NCI-H524 (cell line): Measurements from ENCODE around the gene THRB.

Experiments used
- DNase-seq, 2 experiments: peaks; one replicate each; lab custom pipeline; 2025; lab: John Stamatoyannopoulos, UW

THRB gene

DNA sequence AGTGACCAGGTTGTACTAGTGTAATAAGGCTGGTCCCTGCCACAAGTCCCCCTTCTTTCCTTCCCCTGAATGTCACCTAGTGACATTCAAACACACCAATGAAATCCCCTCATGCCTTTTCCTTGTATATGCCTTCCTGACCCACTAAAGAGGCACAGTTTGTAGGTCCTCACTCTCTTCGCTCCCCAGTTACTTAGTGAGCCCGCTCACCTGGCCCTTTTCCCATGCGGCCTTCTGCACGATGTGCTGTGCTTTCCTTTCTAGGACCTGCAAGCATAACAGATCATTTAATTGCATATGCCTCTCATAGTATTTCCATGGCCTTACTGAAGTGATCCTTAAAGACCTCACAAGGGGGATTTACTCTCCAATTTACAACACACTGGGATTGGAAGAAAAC is 146.3 kb downstream of the THRB start:
- no peak for DNase-seq

DNA sequence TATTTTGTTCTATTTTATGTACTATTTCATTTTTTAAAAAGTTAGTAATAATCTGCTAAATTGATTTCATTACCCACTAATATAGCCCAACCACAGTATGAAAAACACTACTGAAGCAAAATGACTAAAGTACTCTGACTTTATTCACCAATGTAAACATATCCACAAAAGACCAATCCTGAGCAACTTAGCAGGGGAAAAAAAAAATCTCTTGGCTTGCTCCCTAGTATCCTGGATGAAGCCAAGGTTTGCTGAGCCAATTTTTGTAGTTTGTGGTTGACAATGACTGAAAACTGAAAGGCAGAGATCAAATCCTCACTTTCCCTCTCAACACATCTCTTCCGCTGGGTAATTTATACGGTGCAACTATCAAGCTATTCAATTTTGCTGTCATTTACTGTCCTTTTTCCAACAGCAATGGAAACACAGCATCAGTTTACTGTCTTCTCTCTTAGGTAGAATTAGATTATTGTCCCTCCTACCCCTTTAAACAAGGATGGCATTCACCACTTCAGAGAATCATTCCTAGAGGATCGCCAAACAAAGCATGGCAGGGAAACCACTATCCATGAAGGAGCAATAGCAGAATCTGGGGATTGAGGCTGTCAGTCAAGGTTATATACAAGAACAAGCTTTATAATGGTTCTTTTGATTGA is 149.7 kb downstream of the THRB start:
- DNase-seq, result no peak

DNA sequence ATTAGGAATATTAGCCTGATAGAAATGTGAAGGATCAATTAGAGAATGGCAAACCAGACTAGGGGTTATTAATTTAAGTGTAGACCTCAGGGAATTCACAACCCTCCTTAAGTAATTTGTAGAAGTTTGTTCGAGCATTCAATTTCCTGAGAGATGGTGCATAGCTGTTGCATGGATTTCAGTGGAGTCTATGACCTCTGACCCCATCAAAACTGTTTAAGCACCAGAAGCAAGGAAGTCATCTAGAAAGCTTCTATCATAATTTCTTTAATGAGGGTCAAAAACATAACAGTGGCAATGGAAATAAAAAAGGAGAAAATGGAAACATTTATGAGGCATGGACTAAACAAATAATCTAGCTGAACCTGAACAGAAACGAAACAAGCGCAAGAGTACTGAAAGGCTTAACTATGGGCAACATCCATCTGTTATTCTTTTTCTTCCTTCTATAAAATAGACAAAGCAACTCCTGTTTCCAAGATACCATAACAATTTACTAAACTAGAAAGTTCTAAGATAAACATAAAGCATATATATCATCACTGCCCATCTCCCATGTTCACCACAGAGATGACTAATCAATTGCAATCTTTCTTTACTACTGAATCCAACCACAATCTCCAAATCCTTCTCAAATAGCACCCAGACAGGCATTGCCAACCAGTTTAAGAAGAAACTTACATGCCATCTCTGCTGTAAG is 151.4 kb downstream of the THRB start:
- no peak for DNase-seq

DNA sequence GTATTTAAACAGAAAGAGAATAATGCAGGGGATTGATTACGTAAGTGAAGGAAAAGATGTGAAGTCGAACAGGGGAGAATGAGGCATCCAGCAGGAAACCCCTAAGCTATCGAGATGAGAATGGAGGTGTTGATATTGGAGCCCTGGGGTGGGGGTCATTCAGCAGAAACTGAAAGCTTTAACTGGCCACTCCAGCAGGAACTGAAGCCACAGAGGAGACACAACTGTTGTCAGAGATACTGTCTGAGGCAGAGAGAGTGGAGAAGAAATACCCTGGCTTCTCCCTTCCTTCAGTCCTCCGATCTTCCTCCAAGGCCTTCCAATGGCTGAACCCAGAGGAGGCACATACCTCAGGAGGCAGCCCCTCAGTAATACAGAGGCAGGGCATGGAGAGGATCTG is 152.4 kb downstream of the THRB start:
- DNase-seq, result no peak

DNA sequence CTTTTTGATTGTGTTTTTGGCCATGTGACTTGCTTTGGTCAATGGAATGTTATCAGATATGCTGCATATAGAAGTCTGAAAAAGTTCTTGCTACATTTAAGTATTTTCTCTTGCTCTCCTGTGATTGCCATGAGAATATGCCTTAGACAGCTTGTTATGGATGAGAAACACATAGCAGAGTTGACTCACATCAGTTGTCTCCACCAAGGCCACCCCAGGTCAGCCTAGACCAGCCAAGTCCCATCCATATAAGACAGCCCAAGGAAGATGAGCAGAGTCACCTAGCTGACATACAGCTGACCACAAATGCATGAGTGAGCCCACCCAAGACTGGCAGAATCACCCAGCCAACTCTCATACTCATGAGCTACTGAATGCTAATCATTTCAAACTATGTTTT is 153.0 kb downstream of the THRB start:
- DNase-seq, result no peak

DNA sequence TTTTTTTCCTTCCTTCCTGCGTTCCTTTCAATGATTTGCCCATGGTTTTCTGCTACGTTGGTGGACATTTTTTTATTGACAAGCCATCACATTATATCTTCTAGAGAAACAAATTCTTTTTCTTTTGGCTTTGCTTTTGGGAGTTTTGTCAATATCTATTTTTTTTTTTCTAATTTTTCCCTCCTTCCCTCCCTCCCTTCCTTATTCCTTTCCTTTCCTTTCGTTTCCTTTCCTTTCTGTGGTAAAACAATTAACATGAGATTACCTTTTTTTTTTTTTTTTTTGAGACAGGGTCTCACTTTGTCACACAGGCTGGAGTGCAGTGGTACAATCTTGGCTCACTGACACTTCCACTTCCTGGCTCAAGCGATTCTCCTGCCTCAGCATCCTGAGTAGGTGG is 153.7 kb downstream of the THRB start:
- no peak for DNase-seq

DNA sequence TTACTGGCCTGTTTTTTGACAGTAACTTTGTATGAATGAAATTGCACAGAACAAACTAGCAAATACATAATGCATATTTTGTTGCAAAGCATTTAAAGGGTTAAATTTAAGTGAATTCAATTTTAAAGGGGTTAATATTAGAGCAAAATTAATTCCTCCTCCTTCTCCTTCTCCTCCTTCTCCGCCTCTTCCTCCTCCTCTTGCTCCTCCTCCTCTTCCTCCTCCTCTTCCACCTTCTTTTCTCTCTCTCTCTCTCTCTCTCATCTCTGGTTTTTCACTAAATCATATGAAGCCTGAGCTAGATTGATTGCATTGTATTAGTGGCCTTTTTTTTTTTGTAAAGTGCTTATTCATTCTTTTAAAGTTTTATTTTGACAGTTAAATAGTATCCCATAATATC is 154.5 kb downstream of the THRB start:
- DNase-seq, result no peak

DNA sequence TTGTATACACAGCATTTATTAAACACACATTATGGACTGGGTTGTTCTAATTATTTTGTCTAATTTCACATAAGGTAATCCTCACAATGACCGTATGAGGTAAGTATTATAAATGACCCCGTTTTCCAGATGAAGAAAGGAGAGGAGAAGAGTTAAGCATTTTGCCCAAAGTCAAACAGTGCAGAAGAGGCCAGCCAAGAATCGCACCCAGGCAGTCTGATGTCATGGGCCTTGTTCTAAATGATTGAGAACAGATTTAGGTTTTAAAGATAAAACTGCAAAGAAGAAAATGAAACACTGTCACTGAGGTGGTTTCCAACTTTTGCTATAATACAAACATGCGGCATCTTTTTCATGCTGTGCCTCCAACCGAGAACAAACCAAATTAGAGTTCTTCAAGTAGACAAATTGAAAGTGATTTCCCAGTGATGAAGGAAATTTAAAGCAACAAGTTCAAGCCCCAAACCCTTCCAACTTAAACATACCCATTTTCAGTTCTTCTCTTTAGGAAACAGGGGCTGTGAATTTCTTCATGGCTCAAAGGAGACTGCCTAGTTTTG is 155.3 kb downstream of the THRB start:
- DNase-seq, result no peak

DNA sequence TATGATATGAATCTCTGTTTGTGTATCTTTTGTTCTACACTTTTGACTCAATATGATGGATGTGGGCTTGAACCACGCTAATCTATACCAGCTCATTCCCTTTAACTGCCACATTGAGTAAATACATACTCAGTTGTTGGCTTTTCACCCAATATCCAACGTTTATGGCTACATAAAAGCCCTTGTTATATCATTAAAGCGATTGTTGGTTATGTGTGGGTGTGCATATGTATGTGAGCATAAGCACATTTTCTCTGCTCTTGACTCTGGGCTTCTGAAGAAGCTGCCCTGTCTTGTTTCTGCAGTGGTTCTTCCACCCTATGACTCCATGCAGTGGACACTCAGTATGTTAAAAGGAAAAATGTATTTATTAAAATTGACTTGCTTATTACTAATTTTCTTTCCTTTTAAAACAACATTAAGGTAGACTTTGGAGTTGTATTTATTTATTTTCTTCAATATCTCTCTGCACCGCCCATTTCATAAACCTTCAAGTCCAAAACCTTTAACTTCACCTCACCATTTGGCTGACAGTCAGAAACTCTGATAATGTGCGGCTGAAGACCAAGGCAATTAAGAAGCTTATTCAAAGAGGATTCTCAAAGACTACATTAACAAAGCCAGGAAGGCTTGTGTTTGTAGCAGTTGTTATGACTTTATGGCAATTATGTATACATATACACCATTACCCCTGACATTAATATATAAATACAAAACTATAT is 156.1 kb downstream of the THRB start:
- DNase-seq, result no peak

DNA sequence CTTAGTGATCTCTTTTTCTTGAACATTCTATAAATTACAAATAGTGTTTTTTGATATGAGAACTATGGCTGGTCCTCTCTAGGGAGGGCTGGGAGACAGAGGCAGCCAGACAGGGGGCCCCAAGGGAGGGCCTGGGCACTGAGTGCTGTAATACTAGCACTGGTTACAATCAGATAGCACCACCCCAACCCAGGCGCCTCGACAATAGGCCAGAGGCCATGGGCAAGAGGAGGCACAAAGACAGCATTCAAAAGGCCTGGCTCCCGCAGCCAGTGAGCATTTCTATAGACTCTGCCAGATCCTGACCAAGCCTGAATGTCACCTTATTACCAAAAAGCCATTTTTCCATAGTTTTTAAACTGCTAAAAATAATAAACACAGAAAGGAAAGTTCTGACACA is 158.5 kb downstream of the THRB start:
- DNase-seq, result no peak

DNA sequence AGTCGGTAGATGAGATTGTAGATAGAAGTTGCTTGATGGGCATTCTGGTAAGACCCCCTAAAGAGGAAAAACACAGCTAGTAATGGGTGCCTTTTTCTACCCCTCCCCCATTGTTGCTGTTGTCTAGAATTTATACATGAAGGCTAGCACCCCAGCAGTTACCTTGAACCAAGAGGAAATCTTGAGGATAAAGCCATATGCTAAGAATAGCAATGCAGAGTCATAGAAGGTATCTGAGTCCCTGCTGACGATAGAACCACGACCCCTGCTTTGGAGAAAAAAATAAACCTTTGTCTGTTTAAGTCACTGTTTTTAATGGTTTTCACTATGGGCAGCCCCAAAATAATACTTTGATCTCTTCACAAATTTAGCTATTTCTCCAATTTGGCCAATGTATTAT is 162.6 kb downstream of the THRB start:
- DNase-seq, result no peak

DNA sequence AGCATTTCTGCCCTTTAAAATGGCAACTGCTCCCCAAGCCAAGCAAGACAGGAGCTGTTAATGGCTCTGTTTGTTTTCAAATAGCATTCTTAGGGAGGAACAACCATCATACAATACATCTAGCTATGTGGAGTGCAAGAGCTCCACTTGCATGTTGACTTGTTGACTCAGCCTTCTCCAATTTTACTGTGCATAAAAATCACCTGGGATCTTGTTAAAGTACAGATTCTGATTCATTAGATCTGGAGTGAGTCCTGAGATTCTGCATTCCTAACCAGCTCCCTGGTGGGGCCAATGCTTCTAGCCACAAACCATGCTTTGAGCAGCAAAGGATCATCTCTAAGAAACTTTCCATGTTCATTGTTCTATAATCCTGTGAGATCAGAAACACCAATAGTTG is 171.4 kb downstream of the THRB start:
- no peak for DNase-seq

DNA sequence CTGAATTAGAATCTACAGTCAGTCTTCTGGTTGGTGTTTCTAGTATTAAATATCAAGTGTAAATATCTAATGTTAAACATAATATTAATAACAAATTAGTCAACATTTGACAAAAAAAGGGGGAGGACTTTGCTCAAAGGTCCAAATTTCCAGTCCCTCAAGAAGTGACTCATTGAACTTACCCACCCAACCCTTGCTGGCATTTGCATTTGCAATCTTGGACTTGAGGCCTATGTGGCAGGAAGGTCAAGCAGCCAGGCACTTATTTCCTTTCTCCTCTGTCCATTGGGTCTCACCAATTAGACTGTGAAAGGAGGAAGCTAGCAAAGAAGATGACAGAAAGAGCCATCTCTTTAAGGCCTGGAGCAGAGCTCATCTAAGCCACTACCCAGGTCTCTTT is 174.0 kb downstream of the THRB start:
- DNase-seq, result no peak

DNA sequence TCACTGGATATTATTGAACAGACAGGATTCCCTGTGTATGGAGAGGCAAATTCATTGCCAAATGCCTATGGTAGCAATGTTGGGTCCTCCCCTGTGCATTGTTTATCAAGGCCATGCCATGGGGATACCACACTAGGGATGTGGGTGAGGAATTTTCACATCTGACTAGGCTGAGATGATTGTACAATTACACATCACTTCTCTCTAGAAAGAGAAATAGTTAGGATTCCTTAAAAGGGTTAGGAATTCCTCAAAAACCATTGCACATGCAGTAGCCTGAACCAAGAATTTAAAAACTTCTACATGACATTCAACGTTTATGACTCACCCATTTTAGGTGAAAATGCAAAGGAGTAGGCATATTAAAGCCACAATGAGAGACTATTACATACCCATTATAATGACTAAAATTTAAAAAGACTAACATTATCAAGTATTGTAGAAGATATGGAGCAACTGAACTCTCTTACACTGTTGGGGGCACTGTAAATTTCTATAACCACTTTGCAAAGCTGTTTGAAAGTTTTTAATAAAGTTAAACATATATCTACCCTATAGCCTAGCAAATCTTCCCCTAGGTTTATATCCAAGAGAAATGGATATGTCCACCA is 175.9 kb downstream of the THRB start:
- DNase-seq, result no peak

DNA sequence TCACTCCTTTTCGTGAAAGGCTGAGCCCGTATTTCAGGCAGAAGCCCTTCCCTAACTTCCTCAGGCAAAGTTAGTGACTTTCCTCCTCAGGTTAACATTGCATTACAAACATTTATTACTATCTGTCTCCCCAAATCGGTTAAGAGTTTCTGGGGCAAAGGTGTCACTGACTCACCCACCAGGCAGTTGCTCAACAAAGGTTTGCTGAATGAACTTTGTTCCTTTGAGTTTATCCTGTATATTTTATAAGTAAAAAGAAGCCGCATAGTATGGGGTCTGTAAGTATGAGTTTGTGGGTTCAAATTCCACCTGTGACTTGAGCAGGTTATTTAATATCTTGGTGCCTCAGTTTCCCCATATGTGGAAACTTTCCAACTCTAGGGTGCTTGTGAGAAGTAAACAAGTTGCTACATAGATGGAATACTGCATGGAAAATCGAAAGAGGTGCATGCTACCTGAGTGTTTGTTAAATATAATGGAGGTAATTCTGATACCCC is 177.7 kb downstream of the THRB start:
- DNase-seq, result no peak

DNA sequence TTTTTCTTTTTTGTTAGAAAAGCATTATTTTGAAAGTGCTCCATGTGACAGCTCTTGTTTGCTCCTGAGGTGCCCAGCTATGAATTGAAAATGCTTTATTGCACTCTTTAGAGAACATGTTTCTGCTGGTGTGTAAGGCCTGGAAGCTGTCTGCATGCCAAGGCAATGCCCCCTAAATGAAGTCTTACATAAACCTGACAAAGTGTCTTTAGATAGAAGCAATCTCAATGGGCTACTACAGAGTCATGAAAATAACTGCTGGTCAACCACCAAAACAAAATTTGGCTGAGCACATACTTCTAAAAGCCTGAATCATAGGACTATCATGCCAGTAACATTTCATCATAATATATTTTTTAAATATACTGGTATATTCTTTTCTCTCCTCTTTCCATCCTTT is 178.7 kb downstream of the THRB start:
- DNase-seq, result no peak

DNA sequence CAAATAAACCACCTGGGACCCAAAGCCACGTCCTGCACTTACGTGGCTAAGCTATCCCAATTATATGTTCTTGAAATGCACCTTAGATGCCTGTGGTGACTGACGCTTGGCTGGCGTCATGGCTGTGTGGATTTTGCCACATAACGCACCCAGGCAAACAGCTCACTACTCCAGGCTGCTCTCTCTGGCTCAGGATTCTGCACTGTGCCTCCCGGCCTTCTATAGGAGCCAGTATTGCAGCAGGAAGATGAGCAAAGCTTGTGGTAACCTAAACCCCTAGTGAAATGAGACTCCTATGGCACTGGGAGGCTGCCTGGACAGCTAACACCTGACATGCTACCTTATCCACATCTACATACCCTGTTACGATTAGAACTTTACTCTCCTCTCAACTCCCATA is 179.3 kb downstream of the THRB start:
- no peak for DNase-seq

DNA sequence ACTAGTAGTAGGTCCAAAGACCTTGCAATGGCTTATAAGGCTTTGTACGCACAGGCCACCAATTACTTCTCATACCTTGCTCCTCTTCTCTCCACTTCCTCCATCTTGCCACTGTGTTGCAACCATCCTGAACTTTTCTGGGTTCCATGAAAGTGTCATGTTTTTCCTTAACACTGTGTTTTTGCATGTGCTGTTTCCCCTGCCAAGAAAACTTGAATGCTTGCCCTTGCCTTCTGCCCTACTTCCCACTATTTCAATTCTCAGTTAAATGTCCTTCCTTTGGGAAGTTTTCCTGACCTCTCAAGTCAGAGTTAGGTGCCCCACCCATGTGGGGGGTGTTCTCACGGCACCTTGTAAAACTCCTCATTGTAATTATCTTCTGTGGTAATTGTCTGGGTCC is 182.8 kb downstream of the THRB start:
- no peak for DNase-seq

DNA sequence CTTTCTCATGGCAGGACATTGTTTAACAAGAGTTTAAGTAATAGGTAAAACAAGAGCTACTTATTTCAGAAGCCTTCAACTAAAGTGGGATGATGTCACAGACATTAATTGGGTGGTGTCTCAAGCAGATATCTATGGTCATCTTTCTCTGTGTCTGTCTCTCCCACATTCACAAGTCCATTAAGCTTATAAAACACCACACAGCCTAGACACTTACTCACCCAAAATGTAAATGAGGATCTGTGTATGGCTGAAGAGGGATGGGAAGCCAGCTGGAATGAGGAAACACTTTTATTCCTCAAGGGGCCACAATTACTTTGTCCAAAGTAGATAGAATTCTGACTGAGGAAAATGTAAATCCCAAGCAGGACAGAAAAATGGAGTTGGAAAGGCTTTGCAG is 183.8 kb downstream of the THRB start:
- DNase-seq, result no peak

DNA sequence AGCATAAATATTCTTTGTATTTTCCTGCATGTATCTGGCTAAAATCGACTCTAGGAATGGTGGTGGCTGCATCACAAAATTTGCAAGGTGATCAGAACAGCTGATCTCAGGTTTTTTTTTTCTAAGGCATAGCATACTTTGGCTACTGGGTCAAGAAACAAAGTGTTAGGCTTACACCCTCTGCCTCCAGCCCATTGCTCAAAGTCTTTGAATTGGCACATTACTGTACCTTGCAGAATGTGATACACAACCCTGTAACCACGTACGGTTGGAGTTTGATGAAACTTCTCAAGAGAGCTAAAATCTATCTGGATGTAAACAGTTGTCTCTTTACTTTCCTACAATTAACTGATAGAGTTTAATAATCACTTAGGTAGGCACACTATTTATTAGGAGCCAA is 188.1 kb downstream of the THRB start:
- no peak for DNase-seq

DNA sequence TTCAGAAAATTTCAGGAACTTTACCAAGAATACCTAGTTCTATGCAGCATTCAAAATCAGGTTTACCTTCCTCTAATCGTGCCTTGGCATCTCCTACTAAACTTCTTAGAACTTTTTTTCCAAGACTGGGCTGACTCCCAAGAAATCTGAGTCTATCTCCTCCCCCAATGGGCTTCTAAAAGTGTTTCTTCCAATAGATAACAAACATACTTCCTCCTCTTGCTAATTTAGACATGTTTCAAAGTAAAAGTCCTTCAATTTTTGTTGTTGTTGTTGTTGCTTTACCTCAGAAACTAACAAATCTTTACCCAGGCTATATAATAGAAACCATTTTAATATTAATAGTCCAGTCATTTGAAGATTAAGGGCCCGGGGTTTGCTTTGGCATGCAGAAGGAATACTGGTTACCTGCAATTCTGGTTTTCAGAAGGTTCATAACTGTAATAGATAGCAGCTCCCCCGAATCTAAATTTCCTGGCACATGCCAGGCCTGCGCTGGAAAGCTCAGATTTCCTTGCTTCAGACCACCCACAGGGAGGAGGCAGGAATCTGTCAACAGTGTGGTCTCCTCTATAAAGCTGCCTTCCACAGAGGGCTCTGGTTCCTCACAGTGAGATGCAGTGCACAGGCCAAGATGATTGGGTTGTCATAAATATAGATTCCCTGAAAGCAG is 188.7 kb downstream of the THRB start:
- no peak for DNase-seq
